ENCODE data around the gene FBRS.
A peak's percentile ranks its signal among the peaks of the same experiment; 100 is the strongest.

DNA sequence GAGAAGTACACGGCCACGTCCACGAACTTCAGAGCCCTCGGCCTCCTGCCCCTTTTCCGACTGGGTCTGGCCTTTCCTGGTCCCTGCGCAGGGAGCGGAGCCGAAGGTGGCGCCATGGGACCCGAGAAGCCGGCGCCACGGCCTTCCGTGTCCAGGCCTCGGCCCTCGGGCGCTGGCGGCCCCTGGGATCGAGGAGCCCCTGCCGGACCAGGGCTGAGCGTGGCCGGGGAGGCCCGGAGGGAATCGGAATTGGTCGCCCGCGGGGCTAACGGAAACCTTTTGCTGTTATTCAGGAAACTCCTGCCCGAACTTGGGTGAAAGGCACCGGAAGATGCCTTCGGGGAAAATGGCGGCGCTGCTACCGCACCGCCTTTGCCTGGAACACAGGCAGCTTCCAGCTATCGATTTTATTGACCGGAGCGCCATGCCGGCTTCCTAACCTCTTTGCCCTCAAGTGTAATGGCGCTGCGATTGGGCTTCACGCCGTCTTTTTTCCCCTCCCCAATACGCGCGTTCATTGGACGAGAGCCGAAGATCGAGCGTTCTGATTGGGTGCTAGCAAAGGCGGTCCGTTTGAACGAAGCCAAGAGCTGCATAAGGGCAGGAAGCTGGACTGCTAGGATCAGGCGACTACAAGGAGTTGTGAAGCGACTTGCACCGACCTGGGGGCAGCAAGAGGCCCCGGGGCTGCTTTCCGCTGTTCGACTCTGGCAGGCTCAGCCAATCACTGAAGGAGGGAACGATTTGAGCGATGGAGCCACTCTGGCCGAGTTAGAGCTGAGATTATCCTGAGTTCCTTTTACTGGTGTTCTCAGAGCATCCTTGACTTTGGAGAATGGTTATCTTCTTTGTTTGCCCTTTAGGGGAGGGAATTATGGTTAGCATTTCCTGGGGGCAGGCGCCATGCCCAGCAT is 48.0 kb upstream of the FBRS start, which contains the start of gene ZNF689:
- TF ChIP-seq, protein P1, sequence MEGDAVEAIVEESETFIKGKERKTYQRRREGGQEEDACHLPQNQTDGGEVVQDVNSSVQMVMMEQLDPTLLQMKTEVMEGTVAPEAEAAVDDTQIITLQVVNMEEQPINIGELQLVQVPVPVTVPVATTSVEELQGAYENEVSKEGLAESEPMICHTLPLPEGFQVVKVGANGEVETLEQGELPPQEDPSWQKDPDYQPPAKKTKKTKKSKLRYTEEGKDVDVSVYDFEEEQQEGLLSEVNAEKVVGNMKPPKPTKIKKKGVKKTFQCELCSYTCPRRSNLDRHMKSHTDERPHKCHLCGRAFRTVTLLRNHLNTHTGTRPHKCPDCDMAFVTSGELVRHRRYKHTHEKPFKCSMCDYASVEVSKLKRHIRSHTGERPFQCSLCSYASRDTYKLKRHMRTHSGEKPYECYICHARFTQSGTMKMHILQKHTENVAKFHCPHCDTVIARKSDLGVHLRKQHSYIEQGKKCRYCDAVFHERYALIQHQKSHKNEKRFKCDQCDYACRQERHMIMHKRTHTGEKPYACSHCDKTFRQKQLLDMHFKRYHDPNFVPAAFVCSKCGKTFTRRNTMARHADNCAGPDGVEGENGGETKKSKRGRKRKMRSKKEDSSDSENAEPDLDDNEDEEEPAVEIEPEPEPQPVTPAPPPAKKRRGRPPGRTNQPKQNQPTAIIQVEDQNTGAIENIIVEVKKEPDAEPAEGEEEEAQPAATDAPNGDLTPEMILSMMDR (IDR thresholded peaks at IDR 0.05 in 4 of 5, conservative IDR thresholded peaks at IDR 0.05 in 1 of 5) = no peak
- peak in 1 of 2 donors; percentile 45 for TF ChIP-seq POLR2A (IDR thresholded peaks at IDR 0.05)
